ENCODE results near the gene HLA-DMA.
A peak's percentile ranks its signal among the peaks of the same experiment; 100 is the strongest.

The HLA-DMA gene

DNA sequence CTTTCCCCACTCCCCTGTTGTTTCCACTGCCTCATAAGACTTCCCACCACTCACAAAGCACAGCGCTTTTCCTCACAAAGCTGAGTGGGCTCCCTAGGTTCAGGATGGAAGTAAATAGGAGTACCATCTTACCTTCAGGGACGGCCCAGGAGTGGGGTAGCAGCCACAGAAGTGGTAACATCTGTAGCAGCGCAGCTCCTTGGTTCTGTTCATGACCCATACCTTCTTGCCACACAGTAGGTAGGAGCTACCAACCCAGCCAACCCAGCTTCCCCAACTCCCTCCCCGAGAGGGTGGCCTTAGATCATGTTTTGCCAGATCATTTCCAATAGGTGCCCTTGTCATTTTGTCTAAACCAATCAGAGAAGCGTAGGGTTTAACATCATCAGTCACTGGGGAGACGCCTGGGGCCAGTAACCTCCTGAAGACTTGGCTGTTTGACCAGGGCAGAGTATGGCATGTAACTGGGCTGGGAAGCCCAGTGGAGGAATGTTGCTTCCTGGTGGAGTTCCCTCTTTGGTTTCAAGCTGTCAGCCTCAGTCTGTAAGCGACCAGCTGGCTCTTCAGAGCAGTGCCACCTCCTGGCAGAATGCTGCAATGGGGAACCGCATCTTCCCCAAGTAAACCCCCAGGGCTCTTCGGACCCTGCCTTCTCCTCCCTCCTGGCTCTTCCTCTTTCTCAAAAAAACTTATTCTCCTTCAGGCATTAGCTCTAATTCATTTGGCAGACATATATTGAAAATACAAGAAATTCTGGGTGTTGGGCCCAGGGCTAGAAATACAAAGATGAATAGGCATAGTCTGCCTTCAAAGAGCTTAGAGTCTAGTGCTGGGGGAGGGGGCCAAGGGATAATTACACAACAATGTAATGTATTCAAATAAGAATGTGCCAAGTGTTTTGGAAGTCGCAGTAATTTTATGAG, at the start of gene HLA-DMA:
Gene HLA-DMA (minus strand): TSS at position 281 of the 923 bp plus-strand sequence. CDS start 61 bp downstream, at position 220.
- peak; percentile 89 for DNase-seq (ENCODE audit: low spot score)

DNA sequence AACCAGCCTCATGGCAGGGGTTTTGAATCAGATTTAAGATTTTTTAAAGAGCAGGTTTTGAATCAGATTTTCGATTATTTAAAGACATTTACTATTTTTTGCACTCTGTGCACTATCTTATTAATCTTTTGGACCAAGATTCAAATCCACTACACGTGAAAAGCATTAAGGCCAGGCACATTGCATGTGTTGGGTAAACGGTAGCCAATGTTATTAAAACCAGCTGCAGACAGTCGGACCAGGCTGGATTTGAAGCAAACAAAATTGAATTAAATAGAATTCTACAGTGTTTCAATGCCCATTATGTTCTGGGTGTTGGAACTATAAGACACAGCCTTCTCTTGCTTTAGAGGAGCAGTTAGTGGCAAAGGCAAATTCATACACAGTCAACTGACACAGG, 48.8 kb upstream of the HLA-DMA start:
- DNase-seq (ENCODE audit: low spot score) = no peak

DNA sequence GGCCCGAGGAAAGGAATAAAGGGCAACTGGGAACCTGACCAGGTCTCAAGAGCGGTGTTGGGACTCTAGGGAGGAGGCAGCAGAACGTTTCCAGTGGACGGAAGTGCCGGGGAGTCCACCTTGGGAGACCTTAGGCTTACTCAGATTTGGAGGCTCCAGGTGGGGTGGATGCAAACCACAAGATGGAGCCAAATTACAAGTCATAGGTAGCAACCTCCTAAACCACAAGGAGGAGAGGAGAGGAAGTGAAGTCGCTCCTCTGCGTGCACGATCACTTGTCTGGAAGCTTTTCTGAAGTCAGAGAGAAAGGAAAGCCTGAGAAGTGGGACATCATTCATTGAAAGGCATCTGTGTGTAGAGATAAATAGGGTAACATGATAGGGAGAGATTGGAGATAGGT, 47.2 kb upstream of the HLA-DMA start:
- DNase-seq (ENCODE audit: low spot score) = peak; percentile 8

DNA sequence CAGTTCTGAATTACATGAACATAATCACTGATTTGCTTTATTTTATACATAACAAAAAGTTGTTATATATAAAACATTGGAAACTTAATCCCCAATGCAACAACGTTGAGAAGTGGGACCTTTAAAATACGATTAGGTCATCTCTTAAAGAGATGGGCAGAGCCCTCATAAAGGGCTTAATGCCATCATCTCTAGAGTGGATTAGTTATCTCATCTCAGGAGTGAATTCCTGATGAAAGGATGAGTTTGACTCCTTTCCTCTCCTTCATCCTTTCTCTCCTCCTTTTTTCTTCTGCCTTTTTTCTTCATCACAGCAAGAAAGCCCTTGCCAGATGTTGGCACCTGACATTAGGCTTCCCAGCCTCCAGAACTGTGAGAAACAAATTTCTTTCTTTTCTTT, 42.6 kb upstream of the HLA-DMA start:
- no peak for DNase-seq (ENCODE audit: low spot score)

DNA sequence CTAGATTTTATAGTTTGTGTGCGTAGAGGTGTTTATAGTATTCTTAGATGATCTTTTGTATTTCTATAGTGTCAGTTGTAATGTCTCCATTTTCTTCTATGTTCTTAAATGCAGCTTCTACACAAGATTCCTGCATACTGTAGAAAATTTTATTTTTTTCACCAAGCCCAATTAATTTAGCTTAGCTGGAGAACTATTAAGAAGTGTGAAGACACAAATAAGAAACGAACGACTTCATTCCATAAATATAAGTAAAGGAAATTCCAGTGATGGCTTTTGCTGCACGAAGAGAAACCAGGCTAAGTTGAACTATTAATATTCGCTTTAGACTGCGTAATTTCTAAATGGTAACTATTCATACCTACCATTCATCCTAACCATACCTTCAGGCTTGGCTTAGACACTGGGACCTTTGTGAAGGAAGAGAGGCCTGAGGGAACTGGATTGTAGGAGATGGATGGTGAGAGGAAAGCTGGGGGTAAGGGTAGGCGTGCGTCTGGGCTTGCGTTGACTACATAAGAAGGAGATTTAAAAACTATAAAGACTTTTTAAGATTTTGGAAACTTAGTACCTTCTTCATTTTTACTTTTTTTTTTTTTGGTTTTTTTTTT, 40.6 kb upstream of the HLA-DMA start:
- no peak for DNase-seq (ENCODE audit: low spot score)

DNA sequence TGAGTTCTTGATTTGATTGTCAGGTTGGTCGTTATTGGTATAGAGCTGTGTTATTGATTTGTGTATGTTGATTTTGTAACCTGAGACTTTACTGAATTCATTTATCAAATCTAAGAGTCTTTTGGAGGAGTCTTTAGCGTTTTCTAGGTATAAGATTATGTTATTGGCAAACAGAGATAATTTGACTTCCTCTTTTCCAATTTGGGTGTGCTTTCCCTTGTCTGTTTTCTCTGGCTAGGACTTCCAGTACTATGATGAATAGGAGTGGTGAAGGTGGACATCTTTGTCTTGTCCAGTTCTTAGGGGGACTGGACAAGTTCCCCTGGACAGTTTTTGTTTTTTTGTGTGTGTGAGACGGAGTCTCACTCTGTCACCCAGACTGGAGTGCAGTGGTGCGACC, 39.1 kb upstream of the HLA-DMA start:
- no peak for DNase-seq (ENCODE audit: low spot score)

DNA sequence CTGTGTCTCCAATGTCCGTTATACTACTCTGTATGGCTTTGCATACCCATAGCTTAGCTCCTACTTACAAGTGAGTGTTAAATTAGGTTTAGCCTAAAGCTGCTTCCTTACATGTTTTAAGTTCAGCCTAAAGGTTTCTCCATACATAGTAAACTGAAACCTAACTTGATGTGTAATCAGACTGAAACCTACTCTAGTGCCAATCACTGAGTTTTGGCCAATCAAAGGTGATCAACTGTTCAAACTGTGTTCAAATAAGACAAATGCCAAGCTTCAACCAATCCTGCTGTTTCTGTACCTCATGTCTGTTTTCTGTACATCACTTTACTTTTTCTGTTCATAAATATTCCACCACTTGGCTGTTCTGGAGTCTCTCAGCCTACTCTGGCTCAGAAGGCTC, 36.5 kb upstream of the HLA-DMA start:
- DNase-seq (ENCODE audit: low spot score) = no peak

DNA sequence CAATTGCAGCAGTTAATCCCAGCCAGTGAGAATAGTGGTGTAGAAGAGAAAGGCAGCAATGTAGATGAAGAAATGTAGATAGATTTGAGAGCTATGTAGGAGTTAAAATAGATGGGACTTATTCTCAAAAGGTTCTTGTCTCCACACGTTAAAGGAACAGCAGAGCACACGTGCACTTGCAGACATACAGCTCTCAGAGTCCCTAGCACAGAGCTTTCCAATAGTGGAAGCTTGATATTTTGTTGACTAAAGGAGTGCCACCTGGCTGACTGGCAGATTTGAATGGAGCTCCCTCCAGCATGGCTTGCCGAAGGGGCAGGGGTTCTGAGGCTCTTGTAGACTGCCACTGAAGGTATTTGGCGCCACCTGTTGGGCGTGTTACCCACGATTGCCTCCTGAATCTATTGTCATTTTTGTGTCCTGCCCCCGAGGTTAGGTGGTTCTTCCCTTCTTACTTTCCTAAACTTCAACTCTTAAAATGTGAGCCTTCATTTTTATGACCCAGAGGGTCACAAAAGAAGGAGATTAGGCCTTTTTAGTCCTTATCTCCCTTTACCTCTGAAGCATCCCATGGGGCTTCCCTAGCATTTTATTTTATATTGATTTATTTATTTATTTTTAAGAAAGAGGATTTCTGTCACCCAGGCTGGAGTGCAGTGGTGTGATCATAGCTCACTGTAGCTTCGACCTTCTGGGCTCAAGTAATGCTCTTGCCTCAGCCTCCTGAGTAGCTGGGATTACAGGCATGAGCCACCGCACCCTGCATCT, 31.9 kb upstream of the HLA-DMA start:
- peak; percentile 87 for DNase-seq (ENCODE audit: low spot score)

DNA sequence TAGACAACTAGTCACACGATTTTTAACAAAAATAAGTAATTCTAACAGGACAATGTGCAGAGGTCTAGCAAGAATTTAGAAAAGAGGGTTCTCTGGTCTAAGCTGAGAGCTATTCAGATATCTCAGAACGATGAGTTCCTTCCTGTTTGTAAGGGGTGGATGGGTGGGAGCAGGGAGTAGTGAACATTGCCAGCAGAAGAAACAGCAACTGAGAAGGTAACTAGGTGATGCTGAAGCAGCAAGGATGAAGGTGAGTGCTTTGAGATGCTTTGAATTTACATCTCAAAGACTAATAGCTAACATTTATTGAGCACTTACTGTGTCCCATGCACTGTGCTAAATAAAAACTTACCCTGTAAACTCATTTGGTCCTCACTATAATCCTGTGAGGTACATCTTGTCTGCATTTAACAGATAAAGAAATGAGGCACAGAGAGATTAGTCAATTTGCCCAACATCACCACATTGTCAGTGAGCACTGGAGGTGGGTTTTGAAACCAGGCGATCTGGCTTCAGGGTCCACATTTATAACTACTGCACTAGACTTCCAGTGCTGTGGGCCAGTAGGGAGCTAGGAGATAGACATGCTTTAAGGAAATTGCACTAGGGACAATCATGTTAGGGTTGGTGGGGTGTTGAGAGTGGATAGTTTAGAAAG, 31.2 kb upstream of the HLA-DMA start:
- DNase-seq (ENCODE audit: low spot score) = no peak

DNA sequence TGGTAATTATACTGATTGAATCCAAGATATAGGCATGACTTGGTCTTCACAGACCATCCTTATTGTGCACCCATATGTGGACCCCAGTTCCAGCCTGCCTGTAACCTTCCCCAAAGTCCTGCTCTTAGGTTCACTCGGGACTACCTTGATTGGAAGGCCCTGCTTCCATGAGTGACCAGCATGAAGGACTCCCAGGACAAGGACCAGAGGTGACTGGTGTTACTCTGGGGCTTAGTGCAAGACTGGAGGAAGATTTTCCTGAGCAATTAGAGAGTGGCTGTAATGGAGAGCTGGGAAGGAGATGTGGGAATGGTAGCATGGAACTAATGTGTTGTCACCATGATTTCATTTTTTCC, 30.6 kb upstream of the HLA-DMA start:
- DNase-seq (ENCODE audit: low spot score) = no peak

DNA sequence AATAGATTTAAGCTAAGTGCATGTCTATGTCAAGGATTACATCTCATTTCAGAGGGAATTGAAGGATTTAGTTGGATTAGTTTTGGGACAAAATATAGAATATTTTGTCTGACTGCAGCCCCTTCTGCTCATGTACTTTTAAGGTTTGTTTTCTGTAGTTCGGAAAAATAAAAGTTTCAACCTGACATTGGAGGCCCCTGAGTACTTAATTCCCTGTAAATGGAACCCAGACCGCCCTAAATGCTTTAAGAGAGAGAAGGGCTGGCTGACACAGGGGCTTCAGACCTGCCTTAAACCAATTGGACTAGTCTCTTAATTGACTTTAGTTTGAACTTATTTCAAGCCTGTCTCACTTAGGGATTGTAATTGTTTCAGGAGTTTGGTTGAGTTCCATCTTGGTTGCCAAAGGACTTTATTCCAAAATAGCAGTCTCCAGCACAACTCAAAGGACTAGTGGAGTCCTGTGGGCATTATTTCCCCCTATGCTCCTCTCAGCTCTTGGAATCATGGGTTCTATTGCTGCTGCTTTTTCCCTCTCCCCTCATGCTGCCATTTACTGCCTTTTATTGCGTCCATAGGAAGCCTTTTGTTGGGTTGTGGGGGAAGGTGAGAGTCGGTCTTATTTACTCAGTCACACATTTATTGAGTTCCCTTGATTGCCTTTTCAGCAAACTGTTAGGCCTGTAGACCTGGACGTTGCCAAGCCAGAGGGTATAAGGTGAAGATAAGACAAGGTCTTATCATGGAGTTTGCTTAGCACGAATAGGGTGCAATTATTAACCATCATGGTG, 30.0 kb upstream of the HLA-DMA start:
- no peak for DNase-seq (ENCODE audit: low spot score)

DNA sequence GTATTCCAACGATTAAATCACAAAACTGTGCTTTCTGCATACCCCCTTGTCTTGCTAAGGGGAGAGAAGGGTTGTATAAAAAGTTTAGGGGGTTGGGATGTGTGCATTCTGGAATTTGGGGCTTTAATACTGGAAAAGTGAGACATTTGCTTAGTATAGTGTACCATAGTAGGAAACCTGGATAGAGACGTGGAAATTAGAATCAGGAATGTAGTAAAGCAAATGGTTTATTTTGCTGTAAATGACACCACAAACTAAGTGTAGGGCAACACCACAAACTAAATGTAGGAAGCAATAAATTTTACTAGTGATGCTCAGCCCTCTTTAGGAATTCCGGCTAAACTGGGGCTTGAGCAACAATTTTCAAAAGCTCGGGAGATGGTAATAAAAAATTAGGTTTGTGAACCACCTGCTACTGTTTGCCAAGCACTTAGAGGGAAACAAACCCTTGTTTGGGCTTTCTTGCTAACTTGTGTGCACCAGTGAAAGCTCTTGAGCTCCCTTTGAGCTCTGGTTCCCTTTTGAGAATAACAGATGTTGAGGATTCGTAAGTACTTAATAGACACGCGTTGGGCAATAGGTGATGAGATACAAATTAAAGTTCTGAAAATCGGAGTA, 29.3 kb upstream of the HLA-DMA start:
- DNase-seq (ENCODE audit: low spot score) = no peak

DNA sequence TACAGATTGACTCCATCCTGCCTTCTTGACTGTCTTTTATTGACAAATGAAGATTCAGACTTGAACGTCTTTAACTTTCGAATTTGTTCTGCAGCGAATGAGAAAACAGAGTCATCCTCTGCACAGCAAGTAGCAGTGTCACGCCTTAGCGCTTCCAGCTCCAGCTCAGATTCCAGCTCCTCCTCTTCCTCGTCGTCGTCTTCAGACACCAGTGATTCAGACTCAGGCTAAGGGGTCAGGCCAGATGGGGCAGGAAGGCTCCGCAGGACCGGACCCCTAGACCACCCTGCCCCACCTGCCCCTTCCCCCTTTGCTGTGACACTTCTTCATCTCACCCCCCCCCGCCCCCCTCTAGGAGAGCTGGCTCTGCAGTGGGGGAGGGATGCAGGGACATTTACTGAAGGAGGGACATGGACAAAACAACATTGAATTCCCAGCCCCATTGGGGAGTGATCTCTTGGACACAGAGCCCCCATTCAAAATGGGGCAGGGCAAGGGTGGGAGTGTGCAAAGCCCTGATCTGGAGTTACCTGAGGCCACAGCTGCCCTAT, 27.7 kb upstream of the HLA-DMA start:
- no peak for DNase-seq (ENCODE audit: low spot score)

DNA sequence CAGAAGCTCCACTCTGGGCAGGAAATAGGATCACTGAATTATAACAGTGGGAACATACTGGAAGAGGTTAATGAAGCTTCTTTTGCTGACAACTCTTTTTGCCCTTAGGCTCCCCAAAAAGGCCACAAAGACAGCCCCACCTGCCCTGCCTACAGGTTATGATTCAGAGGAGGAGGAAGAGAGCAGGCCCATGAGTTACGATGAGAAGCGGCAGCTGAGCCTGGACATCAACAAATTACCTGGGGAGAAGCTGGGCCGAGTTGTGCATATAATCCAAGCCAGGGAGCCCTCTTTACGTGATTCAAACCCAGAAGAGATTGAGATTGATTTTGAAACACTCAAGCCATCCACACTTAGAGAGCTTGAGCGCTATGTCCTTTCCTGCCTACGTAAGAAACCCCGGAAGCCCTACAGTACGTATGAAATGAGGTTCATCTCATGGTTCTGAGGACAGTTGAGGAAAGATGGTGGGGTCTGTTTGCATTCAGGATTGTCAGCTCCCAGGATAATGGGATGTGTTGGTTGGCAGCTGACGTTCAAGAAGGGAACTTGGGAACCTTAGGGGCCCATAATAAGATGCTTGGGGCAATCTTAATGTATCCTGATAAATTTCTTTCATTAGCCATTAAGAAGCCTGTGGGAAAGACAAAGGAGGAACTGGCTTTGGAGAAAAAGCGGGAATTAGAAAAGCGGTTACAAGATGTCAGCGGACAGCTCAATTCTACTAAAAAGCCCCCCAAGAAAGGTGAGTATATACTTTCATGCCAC, 27.0 kb upstream of the HLA-DMA start:
- DNase-seq (ENCODE audit: low spot score) = no peak

DNA sequence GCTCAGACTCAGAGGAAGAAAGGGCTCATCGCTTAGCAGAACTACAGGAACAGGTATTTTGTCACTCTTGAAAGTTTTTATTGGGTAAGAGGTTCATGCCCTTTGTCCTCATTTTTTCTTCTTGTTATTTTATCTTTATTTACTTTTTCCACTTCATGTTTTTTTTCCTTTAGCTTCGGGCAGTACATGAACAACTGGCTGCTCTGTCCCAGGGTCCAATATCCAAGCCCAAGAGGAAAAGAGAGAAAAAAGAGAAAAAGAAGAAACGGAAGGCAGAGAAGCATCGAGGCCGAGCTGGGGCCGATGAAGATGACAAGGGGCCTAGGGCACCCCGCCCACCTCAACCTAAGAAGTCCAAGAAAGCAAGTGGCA, 25.0 kb upstream of the HLA-DMA start:
- no peak for DNase-seq (ENCODE audit: low spot score)

DNA sequence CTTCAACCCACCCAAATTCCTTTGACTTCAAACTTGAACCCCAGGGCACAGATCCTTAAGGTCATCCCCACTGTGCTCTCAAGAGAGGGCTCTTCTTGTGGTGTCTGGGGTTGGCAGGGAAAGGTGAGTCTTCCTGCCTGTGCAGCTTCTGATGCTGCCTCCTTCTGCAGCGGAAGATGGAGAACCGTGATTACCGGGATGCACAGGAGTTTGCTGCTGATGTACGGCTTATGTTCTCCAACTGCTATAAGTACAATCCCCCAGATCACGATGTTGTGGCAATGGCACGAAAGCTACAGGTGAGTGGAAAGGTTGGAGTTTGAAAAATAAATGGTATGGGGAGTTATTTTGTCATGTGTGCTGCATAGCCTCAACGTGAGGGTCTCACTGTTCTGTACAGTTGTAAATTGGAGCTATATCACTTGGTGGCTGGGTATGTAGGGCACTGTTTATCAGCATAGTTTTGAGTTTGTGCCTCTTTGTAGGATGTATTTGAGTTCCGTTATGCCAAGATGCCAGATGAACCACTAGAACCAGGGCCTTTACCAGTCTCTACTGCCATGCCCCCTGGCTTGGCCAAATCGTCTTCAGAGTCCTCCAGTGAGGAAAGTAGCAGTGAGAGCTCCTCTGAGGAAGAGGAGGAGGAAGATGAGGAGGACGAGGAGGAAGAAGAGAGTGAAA, 24.5 kb upstream of the HLA-DMA start:
- no peak for DNase-seq (ENCODE audit: low spot score)

DNA sequence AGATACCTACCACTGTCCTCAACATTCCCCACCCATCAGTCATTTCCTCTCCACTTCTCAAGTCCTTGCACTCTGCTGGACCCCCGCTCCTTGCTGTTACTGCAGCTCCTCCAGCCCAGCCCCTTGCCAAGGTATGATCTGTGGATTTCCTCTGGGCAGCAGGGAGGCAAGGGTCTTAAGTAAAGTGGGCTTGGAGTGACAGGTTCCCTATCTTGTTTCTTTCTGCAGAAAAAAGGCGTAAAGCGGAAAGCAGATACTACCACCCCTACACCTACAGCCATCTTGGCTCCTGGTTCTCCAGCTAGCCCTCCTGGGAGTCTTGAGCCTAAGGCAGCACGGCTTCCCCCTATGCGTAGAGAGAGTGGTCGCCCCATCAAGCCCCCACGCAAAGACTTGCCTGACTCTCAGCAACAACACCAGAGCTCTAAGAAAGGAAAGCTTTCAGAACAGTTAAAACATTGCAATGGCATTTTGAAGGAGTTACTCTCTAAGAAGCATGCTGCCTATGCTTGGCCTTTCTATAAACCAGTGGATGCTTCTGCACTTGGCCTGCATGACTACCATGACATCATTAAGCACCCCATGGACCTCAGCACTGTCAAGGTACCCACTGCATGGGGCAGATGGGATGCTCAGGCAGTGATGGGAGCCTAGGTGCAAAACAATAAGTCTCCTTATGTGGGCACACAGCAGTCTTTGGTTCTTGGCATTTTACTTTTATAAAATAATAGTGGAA, 23.6 kb upstream of the HLA-DMA start:
- DNase-seq (ENCODE audit: low spot score) = no peak

DNA sequence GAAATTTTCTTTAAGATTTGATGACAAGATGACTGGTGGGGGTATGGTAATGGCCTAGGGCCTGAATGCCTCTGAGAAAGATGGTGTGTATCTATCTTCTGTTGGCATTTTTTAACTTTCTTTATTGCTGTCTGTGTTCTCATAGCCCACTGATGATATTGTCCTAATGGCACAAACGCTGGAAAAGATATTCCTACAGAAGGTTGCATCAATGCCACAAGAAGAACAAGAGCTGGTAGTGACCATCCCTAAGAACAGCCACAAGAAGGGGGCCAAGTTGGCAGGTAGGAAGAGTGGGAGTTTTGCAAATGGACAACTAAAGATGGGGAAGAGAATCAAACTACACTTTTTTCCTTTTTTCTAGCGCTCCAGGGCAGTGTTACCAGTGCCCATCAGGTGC, 23.0 kb upstream of the HLA-DMA start:
- no peak for DNase-seq (ENCODE audit: low spot score)

Measured in SW480 (cell line).